GM21367 (cell line): ENCODE measurements around the gene SLC12A1.
"Not testable (repeated sequence)": the region's sequence is repeated elsewhere in the genome, so short reads cannot be mapped to it uniquely, and the experiment has no call there.

ENCODE experiments used
- ATAC-seq: cut with Tn5 transposase; IDR thresholded peaks from one replicate; pipeline ENCODE4 v1.9.1; 2021; ENCODE audit not compliant: unreplicated experiment

Gene SLC12A1

DNA sequence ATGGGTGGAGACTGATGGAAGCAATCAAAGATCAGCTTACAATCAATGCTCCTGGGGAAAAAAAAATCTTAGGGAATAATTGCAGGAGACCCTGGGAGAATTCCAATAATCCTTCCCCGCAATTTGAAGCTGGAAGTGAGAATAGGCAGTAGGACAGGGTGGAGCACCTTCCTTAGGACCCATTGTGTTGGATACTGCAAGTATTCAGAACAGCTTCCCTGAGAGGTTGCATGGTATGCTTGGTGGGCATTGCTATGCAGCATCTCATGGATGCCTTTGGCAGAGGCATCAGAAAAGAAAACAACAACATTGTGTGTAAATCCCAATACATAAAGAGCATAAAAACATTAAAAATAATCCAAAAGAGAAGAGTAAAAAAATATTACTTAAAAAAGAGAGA lies 100.5 kb downstream of the SLC12A1 start:
- ATAC-seq, result no peak

GRCh38 chr15:48307586-48307985 lies 101.5 kb downstream of the SLC12A1 start:
- ATAC-seq, result no peak

- no peak for ATAC-seq
These were observed 103.6 kb downstream of the SLC12A1 start for GRCh38 chr15:48309740-48310139.

GRCh38 chr15:48313216-48313615 lies 107.1 kb downstream of the SLC12A1 start:
- ATAC-seq, result no peak

- no peak for ATAC-seq
These were observed 108.9 kb downstream of the SLC12A1 start for GRCh38 chr15:48315041-48315440.

GRCh38 chr15:48317221-48317620 lies 111.1 kb downstream of the SLC12A1 start:
- no peak for ATAC-seq

DNA sequence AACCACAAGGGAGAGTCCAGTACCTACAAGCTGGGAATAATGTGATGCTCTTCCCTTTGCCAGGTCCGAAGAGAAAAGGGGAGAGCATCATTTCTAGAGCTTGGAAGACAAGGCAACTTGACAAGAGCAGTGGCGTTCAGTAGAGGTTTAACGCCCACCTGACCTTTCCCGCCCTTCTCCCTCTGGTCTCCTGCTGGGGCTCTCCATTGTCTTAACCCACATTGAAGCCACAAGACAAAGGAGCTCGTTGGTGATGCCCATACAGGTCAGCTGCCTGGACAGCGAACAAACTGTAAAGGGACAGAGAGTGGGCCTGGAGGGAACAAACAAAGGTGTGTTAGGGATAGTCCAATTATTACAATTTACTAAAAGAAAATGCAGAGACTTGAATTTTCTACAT lies 112.0 kb downstream of the SLC12A1 start:
- no peak for ATAC-seq

- ATAC-seq, result no peak
These were observed 117.2 kb downstream of the SLC12A1 start for GRCh38 chr15:48323294-48323693.

- ATAC-seq, result no peak
These were observed 118.8 kb downstream of the SLC12A1 start for GRCh38 chr15:48324949-48325348.

DNA sequence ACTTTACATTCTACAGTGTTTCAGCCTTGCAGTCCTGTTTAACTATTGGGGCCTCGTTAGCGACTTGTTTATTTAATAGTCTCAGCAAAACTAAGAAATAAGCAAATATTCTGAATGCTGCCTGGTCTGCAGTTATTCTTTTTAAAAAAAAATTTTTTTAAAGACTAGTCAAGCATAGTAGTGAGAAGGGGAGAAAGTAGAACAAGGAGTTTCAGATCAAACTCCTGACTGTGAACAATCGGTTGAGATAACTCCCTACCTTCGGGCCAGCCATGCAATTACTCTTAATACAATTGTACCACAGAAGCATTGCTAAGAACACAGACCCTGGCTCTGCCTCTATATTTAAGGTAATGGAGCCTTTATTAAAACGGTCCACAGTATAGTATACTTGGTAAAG lies 119.3 kb downstream of the SLC12A1 start:
- ATAC-seq, result no peak

DNA sequence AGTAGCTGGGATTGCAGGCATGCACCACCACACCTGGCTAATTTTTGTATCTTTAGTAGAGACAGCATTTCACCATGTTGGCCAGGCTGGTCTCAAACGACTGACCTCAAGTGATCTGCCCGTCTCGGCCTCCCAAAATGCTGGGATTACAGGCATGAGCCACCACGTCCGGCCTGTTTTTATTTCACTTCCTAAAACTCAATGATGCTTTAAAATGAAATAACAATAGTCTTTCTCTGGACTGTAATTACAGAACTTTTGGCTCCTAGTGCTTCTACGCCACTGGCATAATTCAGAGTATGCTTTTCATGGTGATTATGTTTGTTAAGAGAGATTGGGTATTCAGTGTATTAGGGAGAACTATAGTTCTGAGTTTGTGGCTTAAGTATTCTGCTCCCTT lies 120.1 kb downstream of the SLC12A1 start:
- not testable (repeated sequence) for ATAC-seq

- ATAC-seq, result no peak
These were observed 124.1 kb downstream of the SLC12A1 start for GRCh38 chr15:48330105-48330785.

DNA sequence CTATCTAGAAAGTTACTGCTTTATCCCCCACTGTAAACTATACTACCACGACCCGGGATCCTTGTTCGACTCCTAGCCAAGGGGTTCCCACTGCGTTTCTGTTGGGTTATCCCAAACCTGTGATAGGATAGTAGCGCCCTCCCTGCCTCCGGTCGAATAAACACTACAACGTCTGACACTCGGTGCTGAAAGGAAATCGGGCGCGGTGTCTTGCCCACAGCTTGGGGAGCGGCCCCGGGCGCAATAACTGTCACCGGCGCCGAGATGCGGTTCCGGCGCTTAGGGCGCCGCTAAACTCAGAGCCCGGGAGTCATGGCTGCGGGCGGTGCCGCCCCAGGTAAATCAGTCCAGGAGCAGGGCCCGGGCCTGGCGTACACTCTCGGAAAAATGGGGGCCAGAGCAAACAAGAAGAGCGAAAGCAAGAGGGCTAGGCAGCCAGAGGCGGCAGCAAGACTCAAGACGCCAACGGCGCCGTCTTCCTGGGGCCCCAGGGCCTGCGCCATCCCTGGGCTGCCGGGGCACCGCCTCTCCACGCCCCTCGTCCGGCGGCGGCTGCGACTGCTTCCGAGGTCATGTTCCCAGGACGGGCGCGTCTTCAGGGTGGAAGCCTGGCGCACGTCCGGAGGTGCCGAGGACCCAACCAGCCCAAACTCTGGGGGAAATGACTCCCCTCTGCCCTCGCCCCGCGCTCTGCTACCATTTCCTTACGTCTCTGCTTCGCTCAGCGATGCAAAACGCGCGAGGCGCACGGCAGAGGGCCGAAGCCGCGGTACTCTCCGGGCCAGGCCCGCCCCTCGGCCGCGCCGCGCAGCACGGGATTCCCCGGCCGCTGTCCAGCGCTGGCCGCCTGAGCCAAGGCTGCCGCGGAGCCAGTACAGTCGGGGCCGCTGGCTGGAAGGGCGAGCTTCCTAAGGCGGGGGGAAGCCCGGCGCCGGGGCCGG lies 125.0 kb downstream of the SLC12A1 start, which contains the start of gene DUT:
TSS of gene DUT (plus strand) at position 575 of the 941 bp plus-strand sequence. CDS start at position 662, 87 bp downstream.
- ATAC-seq, result peak; percentile 88

DNA sequence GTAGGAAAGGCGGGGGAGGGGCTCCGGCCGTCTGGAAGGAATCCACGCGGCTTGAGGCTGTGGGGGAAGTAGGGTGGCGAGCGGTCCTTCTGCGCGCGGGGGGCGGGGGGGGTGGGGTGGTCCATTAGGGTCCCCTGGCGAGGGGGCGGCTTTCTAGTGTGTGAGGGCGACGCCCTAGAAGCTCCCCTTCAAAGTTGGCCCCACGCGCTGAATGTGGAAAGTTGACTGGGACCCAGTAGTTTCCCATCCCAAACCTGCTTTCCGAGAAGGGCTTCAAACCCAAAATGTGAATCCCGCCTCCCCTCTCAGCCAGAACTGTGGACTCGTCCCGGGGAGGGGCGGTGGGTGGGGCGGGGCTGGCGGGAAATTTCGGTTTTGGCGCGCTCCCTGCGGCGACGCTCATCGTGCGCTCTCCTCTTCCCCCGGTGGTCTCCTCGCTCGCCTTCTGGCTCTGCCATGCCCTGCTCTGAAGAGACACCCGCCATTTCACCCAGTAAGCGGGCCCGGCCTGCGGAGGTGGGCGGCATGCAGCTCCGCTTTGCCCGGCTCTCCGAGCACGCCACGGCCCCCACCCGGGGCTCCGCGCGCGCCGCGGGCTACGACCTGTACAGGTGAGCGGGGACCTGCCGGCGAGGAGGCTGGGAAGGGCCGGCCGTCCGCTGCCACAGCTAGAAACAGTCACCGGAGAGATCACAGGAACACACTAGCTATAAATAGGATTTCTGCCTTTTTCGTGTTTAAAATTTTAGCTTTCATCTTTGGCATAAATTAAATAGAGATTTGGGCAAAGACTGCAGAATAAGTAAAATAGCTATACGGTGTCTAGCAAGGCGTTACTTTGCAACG lies 125.9 kb downstream of the SLC12A1 start:
- ATAC-seq, result peak; percentile 36

- ATAC-seq, result no peak
These were observed 126.5 kb downstream of the SLC12A1 start for GRCh38 chr15:48332642-48333034.

GRCh38 chr15:48333540-48333939 lies 127.4 kb downstream of the SLC12A1 start:
- no peak for ATAC-seq

- no peak for ATAC-seq
These were observed 128.2 kb downstream of the SLC12A1 start for GRCh38 chr15:48334260-48334659.

GRCh38 chr15:48336940-48337339 lies 130.8 kb downstream of the SLC12A1 start:
- ATAC-seq, result no peak

- ATAC-seq, result no peak
These were observed 131.5 kb downstream of the SLC12A1 start for GRCh38 chr15:48337607-48338006.

GRCh38 chr15:48340111-48340510 lies 134.0 kb downstream of the SLC12A1 start:
- ATAC-seq, result no peak

DNA sequence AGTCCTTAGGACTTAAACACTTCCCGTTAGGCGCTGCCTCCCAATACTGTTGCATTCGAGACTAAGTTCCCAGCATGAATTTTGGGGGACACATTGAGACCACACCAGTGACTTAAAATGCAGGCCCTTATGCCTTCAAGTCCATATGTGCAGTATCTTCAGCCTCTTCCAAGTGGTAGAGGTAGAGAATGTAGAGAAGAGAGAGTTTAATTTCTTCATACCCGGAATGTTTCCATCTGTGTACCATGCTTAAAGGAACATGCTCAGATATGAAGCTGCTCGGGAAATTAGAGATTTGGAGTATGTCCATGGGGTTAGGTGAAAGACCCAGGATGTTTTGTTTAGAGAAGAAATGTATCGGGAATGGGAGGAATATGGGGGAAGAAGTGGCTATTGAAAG lies 137.8 kb downstream of the SLC12A1 start:
- ATAC-seq, result no peak
